GM21723 (cell line): ENCODE results near the gene DNAI2.

Experiments
- ATAC-seq: cut with Tn5 transposase; IDR thresholded peaks from one replicate; pipeline ENCODE4 v1.9.1; 2021; ENCODE audit warnings: mild to moderate bottlenecking, moderate library complexity; ENCODE audit not compliant: unreplicated experiment

DNAI2 gene

GRCh38 chr17:74335529-74336062, 61.6 kb downstream of the DNAI2 start:
- ATAC-seq = no peak

DNA sequence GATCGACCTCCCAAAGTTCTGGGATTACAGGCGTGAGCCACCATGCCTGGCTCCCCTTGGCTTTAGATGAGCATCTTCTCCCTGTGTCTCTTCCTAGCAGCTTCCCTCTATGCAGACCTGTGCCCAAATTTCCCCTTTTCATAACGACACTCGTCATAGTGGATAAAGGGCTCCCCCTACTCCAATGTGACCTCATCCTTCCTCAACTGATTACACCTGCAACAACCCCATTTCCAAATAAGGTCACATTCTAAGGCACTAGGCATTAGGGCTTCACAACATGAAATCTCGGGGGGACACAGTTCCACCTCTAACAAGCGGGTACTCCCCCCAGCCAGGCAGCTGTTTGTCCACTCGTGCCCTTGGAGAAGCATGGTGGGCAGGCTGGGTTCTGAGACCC, 62.3 kb downstream of the DNAI2 start:
- no peak for ATAC-seq

DNA sequence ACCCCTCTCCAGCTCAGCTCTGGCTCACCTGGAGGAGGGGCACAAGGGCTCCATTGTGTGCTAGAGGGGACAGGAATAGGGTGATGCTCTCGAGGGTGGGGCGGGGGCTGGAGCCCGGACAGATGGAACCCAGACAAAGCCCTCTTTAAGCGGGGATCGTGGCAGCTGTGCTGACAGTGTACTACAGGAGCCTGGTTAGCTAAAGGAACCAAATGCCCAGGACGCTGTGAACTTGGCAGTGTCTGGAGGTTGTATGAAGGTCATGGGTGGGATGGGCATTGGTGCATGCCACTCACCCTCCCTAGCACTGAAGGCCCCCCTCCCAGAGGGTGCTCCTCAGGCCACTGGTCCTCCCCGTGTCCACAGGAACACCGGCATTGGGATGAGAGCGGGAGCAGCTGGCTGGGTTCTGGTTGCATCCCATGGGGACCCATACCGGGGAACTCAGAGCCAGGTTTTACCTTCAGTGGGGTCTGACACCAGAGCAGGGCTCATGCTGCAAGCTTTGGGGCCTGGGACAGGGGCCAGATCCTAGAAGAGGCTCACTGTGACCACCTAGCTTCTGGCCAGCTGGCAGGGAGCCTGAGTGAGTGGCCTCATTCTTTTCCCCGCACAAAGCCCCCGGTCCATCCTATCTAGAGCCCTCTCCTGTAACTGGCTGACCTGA, 63.9 kb downstream of the DNAI2 start:
- no peak for ATAC-seq

DNA sequence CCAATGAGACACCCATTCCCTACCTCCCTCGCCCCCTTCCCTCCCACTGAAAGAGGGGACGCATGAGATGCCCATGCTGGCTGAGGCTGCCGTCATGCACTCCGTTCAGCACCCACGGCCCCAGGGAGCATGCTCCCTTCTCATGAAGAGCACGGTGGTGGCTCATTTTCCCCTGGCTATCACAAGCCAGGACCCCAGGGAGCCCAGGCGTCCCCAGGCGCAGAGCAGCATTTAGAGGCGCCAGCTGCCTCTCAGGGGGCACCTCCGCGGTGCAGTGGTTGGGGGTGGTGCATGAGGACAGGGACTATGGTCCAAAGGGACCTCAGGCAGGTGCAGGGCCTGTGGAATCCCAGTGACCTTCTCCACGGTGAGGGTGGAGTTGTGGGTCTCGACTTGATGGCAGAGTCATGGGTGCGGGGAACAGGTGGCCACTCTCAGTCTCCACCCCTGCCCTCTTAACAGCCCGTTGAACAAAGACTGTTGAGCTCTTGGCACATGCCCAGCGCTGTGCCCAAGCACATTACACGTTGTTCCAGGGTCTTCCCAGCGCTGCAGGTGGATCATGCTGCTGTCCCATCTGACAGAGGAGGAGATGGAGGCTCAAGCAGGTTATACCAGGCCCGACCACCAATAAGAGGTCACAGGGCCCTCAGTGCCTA, 65.6 kb downstream of the DNAI2 start:
- ATAC-seq = no peak

DNA sequence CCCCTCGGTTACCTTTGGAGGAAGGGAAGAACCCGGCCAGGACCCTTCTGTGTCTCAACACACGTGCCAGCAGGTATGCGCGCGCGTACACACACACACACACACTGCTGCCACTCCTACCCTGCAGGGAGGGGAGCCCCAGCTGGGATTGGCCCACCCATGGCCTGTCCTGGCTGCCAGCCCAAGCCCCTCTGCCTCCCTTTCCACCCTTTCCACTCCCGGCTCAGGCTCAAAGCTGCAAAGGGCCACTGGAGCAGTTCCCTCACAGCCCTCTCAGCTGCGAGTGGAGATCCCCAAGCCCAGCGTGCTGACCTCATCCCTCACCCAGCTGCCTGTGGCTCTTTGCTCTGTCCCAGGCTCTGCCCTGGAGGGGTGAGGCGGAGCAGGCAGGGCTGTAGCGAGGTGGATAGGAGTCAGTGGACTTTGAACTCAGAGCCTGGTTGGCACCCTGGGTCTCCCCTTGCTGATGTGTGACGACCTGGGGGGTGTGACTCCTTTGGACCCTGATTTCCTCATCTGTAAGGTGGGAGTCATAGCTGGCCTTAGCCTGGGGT, 66.5 kb downstream of the DNAI2 start:
- no peak for ATAC-seq

- ATAC-seq = no peak
These were observed 68.2 kb downstream of the DNAI2 start for GRCh38 chr17:74342224-74342623.

DNA sequence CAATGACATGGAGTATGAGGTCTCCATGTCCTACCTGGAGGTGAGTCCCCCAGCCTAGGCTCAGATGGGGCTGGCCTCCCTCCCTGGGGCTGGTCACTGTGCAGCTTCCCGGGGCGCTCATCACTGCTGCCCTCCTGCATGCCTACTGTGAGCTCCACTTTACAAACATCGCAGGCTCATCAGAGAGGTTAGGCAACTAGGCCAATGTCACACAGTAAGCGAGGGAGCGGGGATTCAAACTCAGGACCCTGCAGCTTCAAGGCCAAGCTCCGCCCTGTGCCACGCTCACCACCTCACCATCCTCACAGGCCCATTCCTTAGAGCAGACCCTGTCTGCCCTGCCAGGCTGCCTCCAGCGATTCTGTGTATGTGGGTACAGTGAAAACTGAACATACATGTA, 69.1 kb downstream of the DNAI2 start:
- no peak for ATAC-seq

DNA sequence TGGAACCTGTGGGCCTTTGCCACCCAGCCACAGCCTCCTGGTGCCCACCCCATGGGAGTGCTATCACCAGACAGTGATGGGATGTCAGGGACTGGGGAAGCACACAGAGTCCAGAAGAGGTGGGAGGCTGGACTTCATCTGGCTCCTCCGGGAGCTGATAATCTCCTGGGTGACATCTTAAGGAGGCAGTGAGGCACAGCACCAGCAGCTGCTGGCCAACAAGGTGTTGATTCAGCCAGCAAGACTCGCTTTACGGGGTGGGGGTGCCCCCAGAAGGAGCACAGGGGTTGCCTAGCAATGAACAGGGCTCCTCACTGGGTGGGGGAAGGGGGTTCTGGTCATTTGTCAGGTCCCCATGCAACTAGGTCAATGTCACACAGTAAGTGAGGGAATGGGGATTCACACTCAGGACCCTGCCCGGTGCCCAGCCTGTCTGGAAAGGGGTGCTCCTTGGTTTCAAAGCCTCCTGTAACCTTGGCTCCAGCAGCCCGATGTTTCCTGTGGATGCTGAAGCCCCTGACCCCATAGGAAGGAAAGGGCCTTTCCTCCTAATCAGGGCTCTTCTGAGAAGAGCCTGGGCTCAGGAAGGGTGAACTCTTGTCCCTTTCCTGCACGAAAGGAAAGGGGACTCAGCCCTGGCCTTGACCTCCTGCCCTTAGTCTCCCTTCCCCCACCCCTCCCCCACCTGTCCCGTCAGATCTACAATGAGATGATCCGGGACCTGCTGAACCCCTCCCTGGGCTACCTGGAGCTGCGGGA, 69.7 kb downstream of the DNAI2 start:
- ATAC-seq = no peak

- ATAC-seq = no peak
These were observed 70.6 kb downstream of the DNAI2 start for GRCh38 chr17:74344658-74345057.

GRCh38 chr17:74345433-74346241, 71.6 kb downstream of the DNAI2 start:
- ATAC-seq = no peak

- no peak for ATAC-seq
These were observed 73.6 kb downstream of the DNAI2 start for GRCh38 chr17:74347646-74348045.

- ATAC-seq = no peak
These were observed 75.1 kb downstream of the DNAI2 start for GRCh38 chr17:74349120-74349519.

DNA sequence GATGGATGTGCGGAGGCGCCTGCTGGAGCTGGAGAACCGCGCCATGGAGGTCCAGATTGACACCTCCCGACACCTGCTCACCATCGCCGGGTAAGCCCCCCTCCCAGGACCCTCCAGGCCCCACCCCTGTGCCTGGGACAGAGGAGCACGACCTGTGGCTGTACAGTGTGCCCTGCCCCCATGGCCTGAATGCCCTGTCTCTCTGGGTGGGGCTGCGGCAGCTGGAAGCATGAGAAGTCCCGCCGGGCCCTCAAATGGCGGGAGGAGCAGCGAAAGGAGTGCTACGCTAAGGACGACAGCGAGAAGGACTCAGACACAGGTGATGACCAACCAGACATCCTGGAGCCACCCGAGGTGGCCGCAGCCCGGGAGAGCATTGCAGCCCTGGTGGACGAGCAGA, 76.5 kb downstream of the DNAI2 start:
- no peak for ATAC-seq

DNA sequence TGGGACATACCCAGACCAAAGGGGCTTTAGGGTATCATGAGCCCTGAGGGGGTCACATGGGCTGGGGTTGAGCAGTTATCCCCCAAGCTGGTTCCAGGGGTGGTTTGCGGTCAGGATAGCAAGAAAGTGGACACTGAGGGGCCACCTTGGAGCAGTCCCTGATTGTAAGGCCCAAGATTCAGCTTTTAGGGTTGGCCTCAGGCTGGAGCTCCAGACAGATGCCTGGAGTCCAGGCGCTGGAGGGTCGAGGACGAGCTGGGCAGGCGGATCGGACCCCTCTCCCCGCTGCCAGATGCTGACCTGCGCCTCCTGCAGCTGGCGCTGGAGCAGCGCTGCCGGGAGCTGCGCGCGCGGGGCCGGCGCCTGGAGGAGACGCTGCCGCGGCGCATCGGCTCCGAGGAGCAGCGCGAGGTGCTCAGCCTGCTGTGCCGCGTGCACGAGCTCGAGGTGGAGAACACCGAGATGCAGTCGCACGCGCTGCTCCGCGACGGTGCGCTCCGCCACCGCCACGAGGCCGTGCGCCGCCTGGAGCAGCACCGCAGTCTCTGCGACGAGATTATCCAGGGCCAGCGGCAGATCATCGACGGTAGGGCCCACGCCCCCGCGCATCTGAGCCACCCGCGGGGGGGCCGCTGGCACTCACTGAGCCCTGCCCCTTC, 77.6 kb downstream of the DNAI2 start:
- no peak for ATAC-seq

DNA sequence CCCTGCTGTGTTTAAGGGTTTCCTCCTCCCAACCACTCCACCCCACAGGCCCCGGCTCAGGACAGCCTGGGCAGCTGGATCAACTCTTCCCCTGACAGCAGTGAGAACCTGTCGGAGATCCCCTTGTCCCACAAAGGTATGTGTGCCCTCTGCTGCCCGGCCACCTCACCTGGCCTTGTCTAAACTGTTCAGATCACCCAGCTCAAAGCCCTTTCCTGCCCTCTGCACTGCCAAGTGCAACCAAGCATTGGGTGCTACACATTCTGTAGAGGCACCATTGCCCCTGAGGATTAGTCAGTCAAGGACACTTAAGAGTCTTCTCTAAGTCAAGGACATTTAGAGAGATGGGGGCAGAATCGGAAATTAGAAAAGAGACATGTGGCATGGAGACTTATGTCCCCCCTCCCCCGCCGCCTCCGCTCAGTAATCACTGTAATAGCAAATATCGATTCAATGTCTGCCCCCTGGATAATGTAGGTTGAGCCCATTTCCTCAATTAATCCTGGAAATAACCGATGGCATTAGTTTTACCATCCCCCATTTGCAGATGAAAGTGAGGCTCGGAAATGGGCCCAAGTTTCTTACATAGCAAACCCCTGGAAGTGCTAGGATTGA, 79.5 kb downstream of the DNAI2 start:
- ATAC-seq = no peak

DNA sequence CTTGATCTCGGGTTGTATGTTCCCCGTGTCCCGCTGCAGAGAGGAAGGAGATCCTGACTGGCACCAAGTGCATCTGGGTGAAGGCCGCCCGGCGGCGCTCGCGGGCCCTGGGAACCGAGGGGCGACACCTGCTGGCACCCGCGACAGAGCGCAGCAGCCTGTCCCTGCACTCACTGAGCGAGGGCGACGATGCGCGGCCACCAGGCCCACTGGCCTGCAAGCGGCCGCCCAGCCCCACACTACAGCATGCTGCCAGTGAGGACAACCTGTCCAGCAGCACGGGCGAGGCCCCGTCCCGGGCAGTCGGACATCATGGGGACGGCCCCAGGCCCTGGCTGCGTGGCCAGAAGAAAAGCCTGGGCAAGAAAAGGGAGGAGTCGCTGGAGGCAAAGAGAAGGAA, 80.1 kb downstream of the DNAI2 start:
- ATAC-seq = no peak

DNA sequence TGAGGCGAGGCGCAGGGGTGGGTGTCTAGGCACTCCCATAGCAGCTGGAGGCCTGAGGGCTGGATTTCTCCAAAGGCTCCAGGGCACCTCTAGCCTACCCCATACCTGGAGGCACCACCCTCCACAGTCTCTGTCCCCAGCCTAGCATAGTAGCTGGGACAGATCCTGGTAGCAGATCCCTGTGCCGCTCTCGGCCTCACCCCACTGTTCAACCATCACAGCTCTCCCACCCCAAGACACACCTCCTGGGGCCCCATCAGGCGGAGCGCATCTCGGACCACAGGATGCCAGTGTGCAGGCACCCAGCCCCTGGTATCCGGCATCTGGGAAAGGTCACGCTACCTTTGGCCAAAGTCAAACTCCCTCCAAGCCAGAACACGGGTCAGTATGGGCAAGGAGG, 80.5 kb downstream of the DNAI2 start:
- ATAC-seq = no peak

- no peak for ATAC-seq
These were observed 81.0 kb downstream of the DNAI2 start for GRCh38 chr17:74355065-74355464.

- no peak for ATAC-seq
These were observed 82.8 kb downstream of the DNAI2 start for GRCh38 chr17:74356646-74357465.
